HG03565 (cell line): ENCODE data around the gene CACNG7.
"Not testable (repeated sequence)": the region's sequence is repeated elsewhere in the genome, so short reads cannot be mapped to it uniquely, and the experiment has no call there.

Experiments
- ATAC-seq: cut with Tn5 transposase; IDR thresholded peaks from one replicate; pipeline ENCODE4 v1.9.1; 2021; ENCODE audit warnings: mild to moderate bottlenecking, moderate library complexity; ENCODE audit not compliant: unreplicated experiment

CACNG7 gene

GRCh38 chr19:53908935-53909415 lies at the start of gene CACNG7:
Gene CACNG7 (plus strand): TSS chr19:53909278. CDS start chr19:53912832, 3,554 bp downstream.
- ATAC-seq = no peak

- no peak for ATAC-seq
Observed at GRCh38 chr19:53864308-53864836, 44.7 kb upstream of the CACNG7 start.

- no peak for ATAC-seq
Observed at GRCh38 chr19:53865523-53865917, 43.6 kb upstream of the CACNG7 start.

- no peak for ATAC-seq
Observed at GRCh38 chr19:53865918-53866864, 42.9 kb upstream of the CACNG7 start.

- no peak for ATAC-seq
Observed at GRCh38 chr19:53866865-53867224, 42.2 kb upstream of the CACNG7 start.

- peak; percentile 58 for ATAC-seq
Observed at GRCh38 chr19:53867225-53868090, 41.6 kb upstream of the CACNG7 start, which contains the start of gene MYADM. Gene MYADM (plus strand): TSS chr19:53867883. CDS start chr19:53873530, 5,647 bp downstream.

GRCh38 chr19:53868091-53868891 lies 40.8 kb upstream of the CACNG7 start:
- no peak for ATAC-seq

GRCh38 chr19:53868892-53869804 lies 39.9 kb upstream of the CACNG7 start:
- no peak for ATAC-seq

- ATAC-seq = not testable (repeated sequence)
Observed at GRCh38 chr19:53869805-53870484, 39.1 kb upstream of the CACNG7 start.

- no peak for ATAC-seq
Observed at GRCh38 chr19:53870485-53870844, 38.6 kb upstream of the CACNG7 start.

GRCh38 chr19:53871454-53871853 lies 37.6 kb upstream of the CACNG7 start:
- ATAC-seq = no peak

- no peak for ATAC-seq
Observed at GRCh38 chr19:53872762-53873161, 36.3 kb upstream of the CACNG7 start.

GRCh38 chr19:53873773-53874605 lies 35.1 kb upstream of the CACNG7 start:
- no peak for ATAC-seq

GRCh38 chr19:53874606-53874990 lies 34.5 kb upstream of the CACNG7 start:
- no peak for ATAC-seq

- no peak for ATAC-seq
Observed at GRCh38 chr19:53875602-53876325, 33.3 kb upstream of the CACNG7 start.

GRCh38 chr19:53876651-53877224 lies 32.3 kb upstream of the CACNG7 start:
- no peak for ATAC-seq

GRCh38 chr19:53877361-53877766 lies 31.7 kb upstream of the CACNG7 start:
- no peak for ATAC-seq
